HepG2 (cell line): ENCODE measurements around the gene COQ3. TPM values are rescaled to one million over a fixed set of nuclear protein-coding genes. Genes with fewer than 3 reads are reported as not detected.
A peak's percentile ranks its signal among the peaks of the same experiment; 100 is the strongest.

Experiments
- DMAP1 ChIP-seq: IDR thresholded peaks from 2 replicates; pipeline ENCODE4 v1.6.1; 2016
- FOXA3 ChIP-seq: IDR thresholded peaks from 2 replicates; pipeline ENCODE4 v1.6.1; 2016; ENCODE audit warnings: missing genetic modification reagents, missing compliant biosample characterization
- HCFC1 ChIP-seq: fragments of 150-350 bp; IDR thresholded peaks from 2 replicates; pipeline ENCODE4 v1.6.1; 2014; ENCODE audit warnings: low read depth, low read length
- NRL ChIP-seq: sonication (generic); formaldehyde crosslinking; IDR thresholded peaks from 2 replicates; pipeline ENCODE4 v1.5.0; 2020; ENCODE audit warnings: missing genetic modification reagents, mild to moderate bottlenecking, moderate library complexity, borderline replicate concordance
- POLR2AphosphoS5 ChIP-seq: IDR thresholded peaks from 2 replicates; pipeline ENCODE4 v1.6.1; 2012; ENCODE audit warnings: low read depth, low read length
- REST ChIP-seq, 2 experiments: IDR thresholded peaks; 2 replicates each; pipeline ENCODE4 v1.6.1; 2011 to 2012; ENCODE audit warnings: low read length in 2 of 2, borderline replicate concordance in 1 of 2, low read depth in 1 of 2, mild to moderate bottlenecking in 1 of 2, moderate library complexity in 1 of 2
- ZGPAT ChIP-seq: IDR thresholded peaks from 2 replicates; pipeline ENCODE4 v1.6.1; 2016; ENCODE audit warnings: mild to moderate bottlenecking
- ZHX2 ChIP-seq, 2 experiments: sonication (generic) in 1 of 2; formaldehyde crosslinking in 1 of 2; IDR thresholded peaks; 2 replicates each; pipeline versions ENCODE4 v1.6.1 to v1.9.0; 2014 to 2022; ENCODE audit warnings: antibody characterized with exemption in 1 of 2, borderline replicate concordance in 1 of 2, inconsistent platforms in 1 of 2, low read depth in 1 of 2, missing genetic modification reagents in 1 of 2
- ZNF577 ChIP-seq: sonication (generic); formaldehyde crosslinking; IDR thresholded peaks from 2 replicates; pipeline ENCODE4 v1.4.0; 2020; ENCODE audit warnings: mild to moderate bottlenecking, low read depth, missing genetic modification reagents, borderline replicate concordance
- polyA plus RNA-seq, 8 experiments: library from polyadenylated mRNA; depleted of rRNA in 3 of 8; stranded (reverse) in 7 of 8; unstranded in 1 of 8; fragments of >200 nt; fragmentation: Illumina TruSeq in 4 of 8; extraction: Trizol in 4 of 8; gene quantifications; 2 replicates each; pipeline versions ENCODE4 v1.2.1 to v1.2.3, GENCODE V29; 2011 to 2016; ENCODE audit warnings: low read depth in 4 of 8, missing spikeins in 1 of 8, mixed read lengths in 1 of 8; ENCODE audit not compliant: insufficient read depth in 1 of 8
- total RNA-seq, 5 experiments: library from RNA; depleted of rRNA; stranded (reverse); fragments of >200 nt; fragmentation: Illumina TruSeq; extraction: Trizol; gene quantifications; 2 replicates each; pipeline ENCODE4 v1.2.3, GENCODE V29; 2016; ENCODE audit warnings: low read depth in 1 of 5
- TF ChIP-seq, protein P1 (sequence below): sonication (generic); formaldehyde crosslinking; IDR thresholded peaks from 2 replicates; pipeline ENCODE4 v1.4.0; 2020; ENCODE audit warnings: missing genetic modification reagents, mild to moderate bottlenecking, borderline replicate concordance
- TF ChIP-seq, protein P2 (sequence below): sonication (generic); formaldehyde crosslinking; IDR thresholded peaks from 2 replicates; pipeline ENCODE4 v1.4.0; 2020; ENCODE audit warnings: missing genetic modification reagents

The COQ3 gene
- total and polyA plus RNA-seq, 2 of the 13 experiments (the other 11 are each of a cell fraction or from before 2014, with no cell fraction given), result 5.3 to 20.5 TPM

DNA sequence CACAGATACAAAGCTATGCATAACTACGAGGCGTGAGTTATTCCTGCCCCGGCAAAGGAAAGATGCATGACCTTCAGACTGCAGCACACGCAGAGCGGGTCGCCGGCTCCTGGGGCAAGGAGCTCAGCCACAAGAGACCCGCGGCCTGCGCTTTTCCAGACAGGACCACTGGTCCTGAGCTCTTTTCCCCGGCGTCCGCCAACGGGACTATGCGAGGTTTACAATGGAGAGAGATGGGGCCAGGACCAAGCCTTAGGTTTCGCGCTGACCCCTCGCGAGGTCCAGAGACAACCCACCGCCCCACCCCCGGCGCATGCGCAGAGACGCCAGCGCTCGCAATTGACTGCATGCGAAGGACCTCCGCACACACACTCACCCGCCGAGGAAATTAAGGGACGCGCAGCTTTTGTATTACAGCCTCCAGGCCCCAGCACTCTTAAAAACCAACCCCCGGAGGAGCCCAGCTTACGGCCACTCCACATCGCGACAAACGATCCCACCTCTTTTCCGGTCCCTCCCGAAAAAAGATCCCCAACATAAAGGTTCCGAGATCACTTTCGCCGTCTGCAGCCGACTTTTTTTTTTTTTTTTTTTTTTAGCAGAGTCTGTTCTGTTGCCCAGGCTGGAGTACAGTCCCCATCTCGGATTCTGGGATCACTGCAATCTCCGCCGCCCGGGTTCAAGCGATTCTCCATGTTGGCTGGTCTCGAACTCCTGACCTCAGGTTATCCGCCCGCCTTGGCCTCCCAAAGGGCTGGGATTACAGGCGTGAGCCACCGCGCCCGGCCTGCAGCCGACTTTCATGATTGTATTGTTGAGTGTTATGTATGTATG, at the start of gene COQ3 (continued):
- TF ChIP-seq DMAP1 (peak; percentile 65; the same call in 1 of the 2 replicates), HCFC1 (no peak), FOXA3 (CRISPR knock-in tag) (no peak), NRL (CRISPR knock-in tag) (peak; percentile 81; the same call in 1 of the 2 replicates), ZNF577 (CRISPR knock-in tag) (no peak), ZGPAT (CRISPR knock-in tag) (peak; percentile 26; the same call in 1 of the 2 replicates), ZHX2 (IDR thresholded peaks at IDR 0.05; ENCODE audit: low read depth) (no peak), ZHX2 (CRISPR knock-in tag; IDR thresholded peaks at IDR 0.05; ENCODE audit: borderline replicate concordance) (no peak), POLR2AphosphoS5 (peak; percentile 85), REST (IDR thresholded peaks at IDR 0.05; ENCODE audit: borderline replicate concordance in 1 of 2, low read depth in 1 of 2, low read length in 2 of 2) (peak in 1 of 2 experiments; percentile 57; a peak in 1 of 4 replicates)
- TF ChIP-seq, protein P1, sequence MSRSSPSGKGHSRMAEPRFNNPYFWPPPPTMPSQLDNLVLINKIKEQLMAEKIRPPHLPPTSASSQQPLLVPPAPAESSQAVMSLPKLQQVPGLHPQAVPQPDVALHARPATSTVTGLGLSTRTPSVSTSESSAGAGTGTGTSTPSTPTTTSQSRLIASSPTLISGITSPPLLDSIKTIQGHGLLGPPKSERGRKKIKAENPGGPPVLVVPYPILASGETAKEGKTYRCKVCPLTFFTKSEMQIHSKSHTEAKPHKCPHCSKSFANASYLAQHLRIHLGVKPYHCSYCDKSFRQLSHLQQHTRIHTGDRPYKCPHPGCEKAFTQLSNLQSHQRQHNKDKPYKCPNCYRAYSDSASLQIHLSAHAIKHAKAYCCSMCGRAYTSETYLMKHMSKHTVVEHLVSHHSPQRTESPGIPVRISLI, result peak; percentile 86
- TF ChIP-seq, protein P2, sequence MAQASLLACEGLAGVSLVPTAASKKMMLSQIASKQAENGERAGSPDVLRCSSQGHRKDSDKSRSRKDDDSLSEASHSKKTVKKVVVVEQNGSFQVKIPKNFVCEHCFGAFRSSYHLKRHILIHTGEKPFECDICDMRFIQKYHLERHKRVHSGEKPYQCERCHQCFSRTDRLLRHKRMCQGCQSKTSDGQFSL, result no peak
